ENCODE results near the gene HOXB4.

GRCh38 chr17:48545539-48545938 is 32.6 kb downstream of the HOXB4 start:
- TF ChIP-seq EZH2phosphoT487 (conservative IDR thresholded peaks at IDR 0.05; ENCODE audit: low read length) (no peak), CTCF (IDR thresholded peaks at IDR 0.05; ENCODE audit: insufficient read depth, low read length, poor library complexity, severe bottlenecking) (no peak)
